ENCODE results near the gene SPRY4. TPM values are rescaled to one million over a fixed set of nuclear protein-coding genes. Genes with fewer than 3 reads are reported as not detected.

SPRY4 gene
- total and polyA plus RNA-seq, 2 experiments from 2014 or later: 8.5 to 12.8 TPM

GRCh38 chr5:142330444-142330843 lies 5.6 kb upstream of the SPRY4 start:
- Histone ChIP-seq H3K4me1 (ENCODE audit: insufficient read depth) (peaks cover 25% of the 10 kb centered on the region), H3K4me2 (ENCODE audit: unreplicated experiment) (no peak overlapping the region), H3F3A (ENCODE audit: insufficient read depth) (peaks cover 29% of the 10 kb centered on the region), H3K79me2 (ENCODE audit: insufficient read depth) (peaks cover 45% of the 10 kb centered on the region), H2AFZ (no peak overlapping the region), H3K4me3 (no peak overlapping the region), H3K27me3 (replicated peaks; ENCODE audit: insufficient read depth) (no peaks in the 10 kb centered on the region), H4K20me1 (ENCODE audit: insufficient read depth) (no peaks in the 10 kb centered on the region), H3K9ac (no peak overlapping the region), H3K9me3 (ENCODE audit: low read depth) (no peaks in the 10 kb centered on the region), H3K36me3 (ENCODE audit: low read depth) (no peaks in the 10 kb centered on the region), H3K9me2 (ENCODE audit: insufficient read depth) (no peaks in the 10 kb centered on the region), H3K27ac (no peak overlapping the region)
- TF ChIP-seq EZH2 (IDR thresholded peaks at IDR 0.05; ENCODE audit: insufficient read depth, poor library complexity, severe bottlenecking) (no peak), EZH2phosphoT487 (IDR thresholded peaks at IDR 0.05; ENCODE audit: insufficient read depth, low read depth) (no peak)
- 55% methylated on average over 2 of the region's 2 CpGs for WGBS, 2 experiments (ENCODE audit: low coverage in 1 of 2, low lambda C conversion rate in 2 of 2, missing lambda C conversion rate in 2 of 2)
- in situ Hi-C loops (cut with MboI): no loop called here
- DNase-seq: no peak

DNA sequence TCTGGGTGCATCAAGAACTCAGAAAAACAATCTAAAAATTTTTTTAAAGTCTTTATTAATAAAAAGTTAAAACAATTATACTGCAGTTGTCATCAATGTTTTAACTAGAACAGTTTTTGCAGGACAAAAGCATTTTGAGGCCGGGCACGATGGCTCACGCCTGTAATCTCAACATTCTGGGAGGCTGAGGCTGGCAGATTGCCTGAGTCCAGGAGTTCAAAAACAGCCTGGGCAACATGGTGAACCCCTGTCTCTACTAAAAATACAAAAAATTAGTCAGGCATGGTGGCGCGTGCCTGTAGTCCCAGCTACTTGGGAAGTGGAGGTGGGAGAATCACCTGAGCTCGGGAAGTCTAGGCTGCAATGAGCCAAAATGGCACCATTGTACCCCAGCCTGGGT lies 5.2 kb upstream of the SPRY4 start:
- 97 to 99% methylated on average over 6 of the region's 6 CpGs for WGBS, 2 experiments (ENCODE audit: low coverage in 1 of 2, low lambda C conversion rate in 2 of 2, missing lambda C conversion rate in 2 of 2)

GRCh38 chr5:142327111-142327842 lies 2.5 kb upstream of the SPRY4 start:
- no peaks in the 10 kb centered on the region for H4K20me1 ChIP-seq (ENCODE audit: insufficient read depth)
- no peaks in the 10 kb centered on the region for H3K9me2 ChIP-seq (ENCODE audit: insufficient read depth)
- H3K9ac ChIP-seq: peak overlapping the region; percentile 53
- H3F3A ChIP-seq (ENCODE audit: insufficient read depth): peaks cover 39% of the 10 kb centered on the region
- peaks cover 25% of the 10 kb centered on the region for H3K4me1 ChIP-seq (ENCODE audit: insufficient read depth)
- H3K4me3 ChIP-seq: peak overlapping the region; percentile 39
- H3K27ac ChIP-seq: peak overlapping the region; percentile 91
- peaks cover 73% of the 10 kb centered on the region for H3K79me2 ChIP-seq (ENCODE audit: insufficient read depth)
- H3K9me3 ChIP-seq (ENCODE audit: low read depth): no peaks in the 10 kb centered on the region
- 40 to 42% methylated on average over 9 of the region's 9 CpGs for WGBS, 2 experiments (ENCODE audit: low coverage in 1 of 2, low lambda C conversion rate in 2 of 2, missing lambda C conversion rate in 2 of 2)
- DNase-seq: peak; percentile 95
- TF ChIP-seq EZH2 (IDR thresholded peaks at IDR 0.05; ENCODE audit: insufficient read depth, poor library complexity, severe bottlenecking) (no peak), EZH2phosphoT487 (IDR thresholded peaks at IDR 0.05; ENCODE audit: insufficient read depth, low read depth) (no peak)
- peak overlapping the region; percentile 60 for H3K4me2 ChIP-seq (ENCODE audit: unreplicated experiment)
- peak overlapping the region; percentile 20 for H2AFZ ChIP-seq
- no peaks in the 10 kb centered on the region for H3K36me3 ChIP-seq (ENCODE audit: low read depth)
- H3K27me3 ChIP-seq (replicated peaks; ENCODE audit: insufficient read depth): no peaks in the 10 kb centered on the region
- in situ Hi-C loops (cut with MboI): loop anchor here (10.0 kb wide), 1 partner anchor 218 kb away; no protein-coding TSS in a partner anchor

More for the DNA sequence above, 5.2 kb upstream of the SPRY4 start:
- in situ Hi-C loops (cut with MboI): no loop called here
- Histone ChIP-seq H3F3A (ENCODE audit: insufficient read depth) (peaks cover 29% of the 10 kb centered on the region), H3K9me3 (ENCODE audit: low read depth) (no peaks in the 10 kb centered on the region), H4K20me1 (ENCODE audit: insufficient read depth) (no peaks in the 10 kb centered on the region), H3K36me3 (ENCODE audit: low read depth) (no peaks in the 10 kb centered on the region), H3K9me2 (ENCODE audit: insufficient read depth) (no peaks in the 10 kb centered on the region), H3K4me1 (ENCODE audit: insufficient read depth) (peaks cover 25% of the 10 kb centered on the region), H3K4me3 (no peak overlapping the region), H3K9ac (no peak overlapping the region), H3K4me2 (ENCODE audit: unreplicated experiment) (no peak overlapping the region), H3K27ac (no peak overlapping the region), H3K27me3 (replicated peaks; ENCODE audit: insufficient read depth) (no peaks in the 10 kb centered on the region), H2AFZ (no peak overlapping the region), H3K79me2 (ENCODE audit: insufficient read depth) (peaks cover 49% of the 10 kb centered on the region)
- DNase-seq: no peak
- TF ChIP-seq EZH2phosphoT487 (IDR thresholded peaks at IDR 0.05; ENCODE audit: insufficient read depth, low read depth) (no peak), EZH2 (IDR thresholded peaks at IDR 0.05; ENCODE audit: insufficient read depth, poor library complexity, severe bottlenecking) (no peak)

- Histone ChIP-seq H3K36me3 (ENCODE audit: low read depth) (no peaks in the 10 kb centered on the region), H3K4me1 (ENCODE audit: insufficient read depth) (peaks cover 31% of the 10 kb centered on the region), H2AFZ (peak overlapping the region; percentile 20; the same call in 1 of the 2 replicates), H3K9me2 (ENCODE audit: insufficient read depth) (no peaks in the 10 kb centered on the region), H3K79me2 (ENCODE audit: insufficient read depth) (peaks cover 73% of the 10 kb centered on the region), H3K4me2 (ENCODE audit: unreplicated experiment) (peak overlapping the region; percentile 60), H3K27ac (peak overlapping the region; percentile 91), H3K4me3 (peak overlapping the region; percentile 80), H3K9ac (0 out of 2 replicates have a peak overlapping the region, but pooled peaks have one; percentile 16), H3K9me3 (ENCODE audit: low read depth) (no peaks in the 10 kb centered on the region), H3F3A (ENCODE audit: insufficient read depth) (peaks cover 45% of the 10 kb centered on the region), H4K20me1 (ENCODE audit: insufficient read depth) (no peaks in the 10 kb centered on the region), H3K27me3 (replicated peaks; ENCODE audit: insufficient read depth) (no peaks in the 10 kb centered on the region)
- no peak for DNase-seq
- no peak for TF ChIP-seq EZH2 (IDR thresholded peaks at IDR 0.05; ENCODE audit: insufficient read depth, poor library complexity, severe bottlenecking)
- TF ChIP-seq EZH2phosphoT487 (IDR thresholded peaks at IDR 0.05; ENCODE audit: insufficient read depth, low read depth): no peak
- WGBS, 2 experiments (ENCODE audit: low coverage in 1 of 2, low lambda C conversion rate in 2 of 2, missing lambda C conversion rate in 2 of 2): 84 to 85% methylated on average over 8 of the region's 8 CpGs
- in situ Hi-C loops (cut with MboI): loop anchor here (10.0 kb wide), 1 partner anchor 218 kb away; no protein-coding TSS in a partner anchor
These were observed 1.7 kb upstream of the SPRY4 start for GRCh38 chr5:142326480-142326938.

Data from GM23248 (cell line).